22Rv1 (cell line): ENCODE data around the gene PDCD7.

ENCODE experiments used
- CTCF ChIP-seq: fragments of 450-650 bp; IDR thresholded peaks from 2 replicates; pipeline ENCODE4 v1.5.1; 2017; ENCODE audit warnings: mild to moderate bottlenecking
- ZFX ChIP-seq: fragments of 450-650 bp; IDR thresholded peaks from 2 replicates; pipeline ENCODE4 v1.6.1; 2017; ENCODE audit warnings: antibody characterized with exemption, borderline replicate concordance

- TF ChIP-seq CTCF = no peak
- no peak for TF ChIP-seq ZFX
Observed at GRCh38 chr15:65115542-65115941, 18.1 kb downstream of the PDCD7 start.
